ENCODE results near the gene NHLH1. TPM values are rescaled to one million over a fixed set of nuclear protein-coding genes. Genes with fewer than 3 reads are reported as not detected.

Gene NHLH1
- total RNA-seq, 1 donor from 2014 or later: 0.71 TPM

DNA sequence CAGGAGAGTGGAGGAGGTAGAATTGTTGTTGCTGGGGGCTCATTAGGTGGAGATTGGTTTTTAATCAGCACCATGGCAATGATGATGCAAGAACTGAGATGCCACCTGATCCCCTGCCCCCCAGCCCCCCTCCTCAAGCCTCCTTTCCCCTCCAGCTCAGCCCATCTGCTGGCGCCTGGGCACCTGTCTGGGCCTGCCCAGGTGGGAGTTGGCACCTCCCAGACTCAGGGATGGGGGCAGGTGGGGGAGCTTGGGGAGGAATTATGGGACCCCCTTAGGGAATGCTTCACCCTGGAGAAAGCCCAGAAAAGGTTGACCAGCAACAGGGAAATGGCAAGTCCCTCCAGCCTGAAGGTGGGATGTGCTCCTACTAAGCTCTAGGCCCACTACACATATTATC lies 1.5 kb upstream of the NHLH1 start:
- intact Hi-C loops (cut with micrococcal nuclease): no loop called here
- Mint-ChIP-seq H3K4me1 (no peaks in the 10 kb centered on the region), H3K27me3 (no peaks in the 10 kb centered on the region), H3K4me3 (no peak overlapping the region), H3K27ac (no peak overlapping the region), H3K36me3 (ENCODE audit: low read depth) (peaks cover 12% of the 10 kb centered on the region), H3K9me3 (no peaks in the 10 kb centered on the region)
- ATAC-seq (ENCODE audit: low read depth): no peak
- no peak for DNase-seq
- CTCF ChIA-PET: interaction anchor here (1.3 kb wide), 2 partner anchors 12 to 74 kb away, joined by 3 read pairs; no protein-coding TSS in a partner anchor
- POLR2A ChIA-PET: interaction anchor here (0.5 to 1.6 kb wide), 2 partner anchors 18 to 34 kb away, joined by 4 to 5 read pairs; no protein-coding TSS in a partner anchor
- TF ChIP-seq, protein P1, sequence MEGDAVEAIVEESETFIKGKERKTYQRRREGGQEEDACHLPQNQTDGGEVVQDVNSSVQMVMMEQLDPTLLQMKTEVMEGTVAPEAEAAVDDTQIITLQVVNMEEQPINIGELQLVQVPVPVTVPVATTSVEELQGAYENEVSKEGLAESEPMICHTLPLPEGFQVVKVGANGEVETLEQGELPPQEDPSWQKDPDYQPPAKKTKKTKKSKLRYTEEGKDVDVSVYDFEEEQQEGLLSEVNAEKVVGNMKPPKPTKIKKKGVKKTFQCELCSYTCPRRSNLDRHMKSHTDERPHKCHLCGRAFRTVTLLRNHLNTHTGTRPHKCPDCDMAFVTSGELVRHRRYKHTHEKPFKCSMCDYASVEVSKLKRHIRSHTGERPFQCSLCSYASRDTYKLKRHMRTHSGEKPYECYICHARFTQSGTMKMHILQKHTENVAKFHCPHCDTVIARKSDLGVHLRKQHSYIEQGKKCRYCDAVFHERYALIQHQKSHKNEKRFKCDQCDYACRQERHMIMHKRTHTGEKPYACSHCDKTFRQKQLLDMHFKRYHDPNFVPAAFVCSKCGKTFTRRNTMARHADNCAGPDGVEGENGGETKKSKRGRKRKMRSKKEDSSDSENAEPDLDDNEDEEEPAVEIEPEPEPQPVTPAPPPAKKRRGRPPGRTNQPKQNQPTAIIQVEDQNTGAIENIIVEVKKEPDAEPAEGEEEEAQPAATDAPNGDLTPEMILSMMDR (IDR thresholded peaks at IDR 0.05): no peak

DNA sequence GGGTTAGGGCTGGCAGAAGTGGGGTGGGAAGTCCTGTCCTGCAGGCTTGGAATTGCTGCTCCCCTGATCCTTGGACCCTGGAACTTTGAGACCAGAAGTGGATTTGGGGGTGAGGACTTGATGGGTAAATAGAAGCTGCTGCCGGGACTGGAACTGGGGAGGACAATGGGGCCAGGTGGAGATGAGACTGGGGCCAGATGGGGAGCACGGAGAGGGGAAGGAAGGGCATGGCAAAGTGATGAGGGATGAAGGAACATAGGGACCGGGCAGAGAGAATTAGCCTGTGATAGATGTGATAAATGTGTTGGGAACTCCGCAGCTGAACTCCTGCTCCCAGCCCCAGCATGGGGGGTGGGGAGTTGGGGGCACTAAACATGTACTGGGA lies 637 bp downstream of the NHLH1 start:
- Mint-ChIP-seq H3K36me3 (ENCODE audit: low read depth) (no peaks in the 10 kb centered on the region), H3K4me3 (no peak overlapping the region), H3K9me3 (no peaks in the 10 kb centered on the region), H3K4me1 (no peaks in the 10 kb centered on the region), H3K27me3 (no peaks in the 10 kb centered on the region), H3K27ac (no peak overlapping the region)
- CTCF ChIA-PET: interaction anchor here (1.3 to 1.4 kb wide), 2 partner anchors 9 to 26 kb away, joined by 3 to 6 read pairs; no protein-coding TSS in a partner anchor
- ATAC-seq (ENCODE audit: low read depth) (no peak), DNase-seq (no peak)
- intact Hi-C loops (cut with micrococcal nuclease): no loop called here
- POLR2A ChIA-PET: no interaction called here
- TF ChIP-seq, protein P1 (IDR thresholded peaks at IDR 0.05): no peak

DNA sequence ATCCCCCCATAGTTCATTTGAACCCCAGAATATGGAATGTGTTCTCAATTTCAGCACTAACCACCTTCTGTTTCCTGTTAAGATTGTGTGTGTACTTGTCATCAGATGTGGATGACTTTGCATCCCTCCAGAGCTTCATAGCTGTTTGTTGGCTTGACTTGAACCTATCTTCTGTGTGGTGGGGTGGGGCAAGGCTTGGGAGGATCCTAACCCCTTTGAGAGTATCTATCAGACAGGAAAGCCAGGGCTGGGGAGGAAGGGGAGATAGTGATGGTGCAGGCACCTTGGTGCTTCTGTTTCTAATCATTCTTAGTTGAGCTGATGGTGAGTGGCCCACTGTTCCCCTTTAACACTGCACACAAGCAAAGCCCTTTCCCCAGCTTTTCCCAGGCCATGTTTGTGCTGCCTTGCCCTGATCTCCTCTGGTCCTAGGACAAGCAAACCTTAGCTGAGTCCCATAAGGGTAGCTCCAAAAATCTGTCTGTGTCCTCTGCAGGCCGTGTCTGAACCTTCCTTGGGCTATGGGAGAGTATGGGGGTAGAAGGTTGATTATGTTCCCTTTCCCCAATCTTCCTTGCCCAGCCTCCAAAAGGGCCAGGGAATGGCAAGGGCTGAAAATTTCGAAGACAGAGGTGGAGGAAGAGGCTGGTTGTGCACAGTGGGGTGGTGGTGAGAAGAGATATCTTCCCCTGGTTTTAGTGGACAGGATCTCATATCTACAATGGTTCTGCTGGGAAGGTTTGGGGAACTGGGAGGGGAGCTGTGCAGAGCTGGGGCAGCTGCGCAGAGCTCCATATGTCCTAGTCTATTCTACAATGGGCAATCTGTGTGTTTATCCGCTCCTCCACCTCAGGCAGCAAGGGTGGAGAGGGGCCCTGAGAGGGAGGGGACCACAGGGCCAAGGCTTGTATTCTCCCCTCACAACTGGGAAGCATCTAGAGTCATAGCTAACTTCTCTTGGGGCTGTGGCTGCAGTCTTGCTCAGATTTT lies 1.4 kb downstream of the NHLH1 start:
- intact Hi-C loops (cut with micrococcal nuclease): no loop called here
- CTCF ChIA-PET: interaction anchor here (1.3 to 1.4 kb wide), 2 partner anchors 9 to 26 kb away, joined by 3 to 6 read pairs; no protein-coding TSS in a partner anchor
- ATAC-seq (ENCODE audit: low read depth) (no peak), DNase-seq (no peak)
- POLR2A ChIA-PET: no interaction called here
- no peak overlapping the region for H3K4me3 Mint-ChIP-seq
- no peaks in the 10 kb centered on the region for H3K27me3 Mint-ChIP-seq
- H3K4me1 Mint-ChIP-seq: no peaks in the 10 kb centered on the region
- H3K27ac Mint-ChIP-seq: no peak overlapping the region
- H3K36me3 Mint-ChIP-seq (ENCODE audit: low read depth): no peaks in the 10 kb centered on the region
- TF ChIP-seq, protein P1 (IDR thresholded peaks at IDR 0.05): no peak
- no peaks in the 10 kb centered on the region for H3K9me3 Mint-ChIP-seq

DNA sequence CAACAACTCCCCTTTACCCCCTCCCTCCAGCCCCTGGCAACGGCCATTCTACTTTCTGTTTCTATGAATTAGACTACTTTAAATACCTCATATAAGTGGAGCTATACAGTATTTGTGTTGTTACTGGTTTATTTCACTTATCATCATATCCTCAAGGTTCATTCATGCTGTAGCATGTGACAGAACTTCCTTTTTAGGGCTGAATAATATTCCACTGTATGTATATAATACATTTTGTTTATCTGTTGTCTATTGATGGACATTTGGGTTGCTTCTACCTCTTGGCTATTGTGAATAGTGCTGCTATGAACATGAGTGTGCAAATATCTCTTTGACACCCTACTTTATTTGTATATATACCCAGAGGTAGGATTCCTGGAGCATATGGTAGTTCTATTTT lies 2.2 kb downstream of the NHLH1 start:
- ChIA-PET POLR2A (no interaction called here), CTCF (no interaction called here)
- DNase-seq (no peak), ATAC-seq (ENCODE audit: low read depth) (no peak)
- TF ChIP-seq, protein P1 (IDR thresholded peaks at IDR 0.05): no peak
- Mint-ChIP-seq H3K9me3 (no peaks in the 10 kb centered on the region), H3K36me3 (ENCODE audit: low read depth) (no peaks in the 10 kb centered on the region), H3K27me3 (no peaks in the 10 kb centered on the region), H3K4me1 (no peaks in the 10 kb centered on the region), H3K4me3 (no peak overlapping the region), H3K27ac (no peak overlapping the region)
- intact Hi-C loops (cut with micrococcal nuclease): no loop called here

DNA sequence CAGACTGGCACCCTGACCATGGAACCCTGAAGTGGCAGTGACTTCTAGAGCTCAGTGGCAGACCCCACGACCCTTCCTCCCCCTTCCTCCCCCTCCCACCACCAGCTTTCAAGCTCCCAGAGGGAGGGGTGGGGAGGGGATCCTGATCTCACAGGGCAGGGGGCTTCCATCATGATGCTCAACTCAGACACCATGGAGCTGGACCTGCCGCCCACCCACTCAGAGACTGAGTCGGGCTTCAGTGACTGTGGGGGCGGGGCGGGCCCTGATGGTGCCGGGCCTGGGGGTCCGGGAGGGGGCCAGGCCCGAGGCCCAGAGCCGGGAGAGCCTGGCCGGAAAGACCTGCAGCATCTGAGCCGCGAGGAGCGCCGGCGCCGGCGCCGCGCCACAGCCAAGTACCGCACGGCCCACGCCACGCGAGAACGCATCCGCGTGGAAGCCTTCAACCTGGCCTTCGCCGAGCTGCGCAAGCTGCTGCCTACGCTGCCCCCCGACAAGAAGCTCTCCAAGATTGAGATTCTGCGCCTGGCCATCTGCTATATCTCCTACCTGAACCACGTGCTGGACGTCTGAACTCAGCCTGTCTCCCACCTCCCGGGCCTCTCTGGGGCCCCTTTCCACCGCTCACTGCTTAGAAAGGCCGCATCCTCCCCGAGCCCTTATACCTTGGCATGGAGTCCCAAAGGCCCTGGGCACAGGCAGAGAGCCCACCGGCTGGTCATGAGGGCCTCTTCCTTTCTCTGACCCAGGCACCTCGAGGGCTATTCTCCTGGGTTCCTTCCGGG lies 3.9 kb downstream of the NHLH1 start:
- ATAC-seq (ENCODE audit: low read depth) (no peak), DNase-seq (no peak)
- intact Hi-C loops (cut with micrococcal nuclease): no loop called here
- CTCF ChIA-PET: no interaction called here
- H3K9me3 Mint-ChIP-seq: no peaks in the 10 kb centered on the region
- H3K27me3 Mint-ChIP-seq: no peaks in the 10 kb centered on the region
- H3K4me1 Mint-ChIP-seq: peaks cover 14% of the 10 kb centered on the region
- TF ChIP-seq, protein P1 (IDR thresholded peaks at IDR 0.05): no peak
- no peaks in the 10 kb centered on the region for H3K36me3 Mint-ChIP-seq (ENCODE audit: low read depth)
- POLR2A ChIA-PET: no interaction called here
- no peak overlapping the region for H3K4me3 Mint-ChIP-seq
- H3K27ac Mint-ChIP-seq: no peak overlapping the region

Data from activated B cell treated with CpG ODN at 0.5 μM for 24 hours (primary cell).